Islet precursor cell (in vitro differentiated cells): Measurements from ENCODE around the gene CHN1.
A peak's percentile ranks its signal among the peaks of the same experiment; 100 is the strongest.

ENCODE experiments used
- DNase-seq: peaks from one replicate; pipeline ENCODE4 v3.0.0-alpha.2; 2018

The CHN1 gene

GRCh38 chr2:174760845-174761473 is 244.2 kb downstream of the CHN1 start:
- DNase-seq = no peak

- no peak for DNase-seq
Measured at GRCh38 chr2:174759381-174760065, 245.7 kb downstream of the CHN1 start.

DNA sequence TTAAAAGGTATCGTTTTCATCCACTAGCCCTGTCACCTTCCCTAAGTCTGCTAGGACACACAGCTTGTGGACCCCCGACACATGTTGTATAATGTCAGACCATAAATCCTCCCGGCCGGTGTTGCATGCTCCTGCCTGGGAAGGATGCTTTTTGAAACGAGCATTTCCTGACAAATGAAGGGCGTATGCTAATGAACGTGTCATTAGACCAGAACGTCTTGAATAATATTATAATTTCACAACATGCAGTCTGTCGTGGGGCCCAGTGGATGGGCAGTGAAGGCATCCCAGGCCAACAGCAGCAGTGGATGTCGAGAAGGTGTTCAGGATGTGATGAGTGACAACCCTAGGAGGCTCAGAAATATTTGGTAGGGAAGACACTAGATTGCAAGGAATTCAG is 248.4 kb downstream of the CHN1 start:
- DNase-seq = no peak

DNA sequence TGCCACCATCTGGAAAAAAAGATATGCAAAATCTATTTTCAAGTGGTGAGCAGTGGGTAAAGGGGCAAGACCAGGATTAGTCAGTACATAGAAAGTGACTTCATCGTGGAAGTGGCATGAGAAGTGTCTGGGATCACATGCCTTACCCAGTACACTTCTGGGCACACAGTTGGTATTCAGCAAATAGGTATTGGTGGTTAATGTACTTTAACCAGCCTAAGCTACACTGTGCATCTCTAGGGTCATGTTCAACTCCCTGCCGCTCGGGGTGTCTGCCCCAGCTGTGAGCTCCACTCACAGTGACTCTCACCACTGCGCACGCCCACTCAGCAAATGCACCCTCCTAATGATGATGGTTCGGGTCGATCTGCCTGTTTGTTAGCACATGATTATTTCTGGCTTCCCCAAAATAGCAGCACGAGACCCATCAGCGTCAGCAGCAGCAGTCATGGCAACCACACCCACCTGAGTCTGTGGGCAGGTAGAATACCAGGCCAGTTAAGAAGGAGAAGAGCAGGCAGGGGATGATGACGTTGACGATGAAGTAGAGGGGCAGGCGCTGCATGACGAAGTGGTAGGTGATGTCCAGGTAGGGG is 252.0 kb downstream of the CHN1 start:
- no peak for DNase-seq

DNA sequence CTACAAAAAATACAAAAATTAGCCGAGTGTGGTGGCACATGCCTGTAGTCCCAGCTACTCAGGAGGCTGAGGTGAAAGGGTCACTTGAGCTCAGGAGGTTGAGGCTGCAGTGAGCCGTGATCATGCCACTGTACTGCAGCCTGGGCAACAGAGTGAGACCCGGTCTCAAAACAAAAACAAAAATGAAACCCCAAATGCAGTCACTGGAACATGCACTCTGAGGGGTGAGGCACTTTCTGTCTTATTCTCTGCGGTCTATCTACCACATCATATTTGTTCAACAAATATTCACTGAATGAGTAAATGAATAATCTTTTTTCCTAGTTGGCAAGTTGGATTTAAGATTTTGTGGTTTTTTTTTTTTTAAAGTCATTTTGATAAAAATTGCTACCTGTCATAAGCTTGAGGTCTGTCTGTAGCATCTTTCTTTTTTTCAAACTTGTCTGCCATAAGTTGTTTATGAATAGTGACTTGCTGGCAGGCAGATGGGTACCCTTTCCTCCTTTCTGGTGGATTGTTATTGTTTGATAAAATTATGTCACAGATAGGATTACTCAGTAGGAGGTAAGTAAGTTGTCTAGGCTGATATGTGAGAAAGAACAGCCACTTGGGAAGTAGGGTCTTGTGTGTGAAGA is 252.7 kb downstream of the CHN1 start:
- DNase-seq = no peak

GRCh38 chr2:174750923-174751441 is 254.2 kb downstream of the CHN1 start:
- no peak for DNase-seq

GRCh38 chr2:174749793-174750192 is 255.4 kb downstream of the CHN1 start:
- DNase-seq = no peak

DNA sequence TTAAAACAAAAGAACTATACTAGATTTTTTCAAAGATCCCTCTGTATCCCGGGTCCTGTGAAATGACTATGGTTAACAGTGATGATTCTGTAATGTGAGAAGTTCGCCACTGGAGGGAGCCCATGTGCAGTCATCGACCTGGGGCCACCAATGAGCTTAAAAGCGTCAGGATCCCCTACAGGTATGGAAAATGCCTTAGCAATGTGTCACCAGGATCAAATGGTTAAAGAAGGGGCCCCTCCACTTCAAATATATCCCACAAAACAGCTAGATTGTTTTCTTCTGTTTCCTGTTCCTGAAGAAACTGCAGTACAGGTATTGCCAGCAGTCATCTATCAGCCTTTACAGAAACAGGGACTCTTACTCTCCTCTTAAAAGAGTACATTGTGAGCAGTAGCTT is 256.2 kb downstream of the CHN1 start:
- peak; percentile 90 for DNase-seq
